NCI-H128 (cell line): ENCODE data around the gene GALR2.

Experiments
- DNase-seq: peaks from one replicate; lab custom pipeline; 2025; ENCODE audit not compliant: unreplicated experiment; lab: John Stamatoyannopoulos, UW

The GALR2 gene

GRCh38 chr17:76124582-76125390 lies 50.2 kb downstream of the GALR2 start:
- no peak for DNase-seq

GRCh38 chr17:76125391-76125675 lies 50.8 kb downstream of the GALR2 start:
- no peak for DNase-seq

- no peak for DNase-seq
Measured at GRCh38 chr17:76125922-76126321, 51.3 kb downstream of the GALR2 start.
